T-helper 2 cell treated with Interferon-gamma antibody and Interleukin-4, amounts not matched to agents 5 μg/mL and 100 μg/mL, for 36 hours (primary cell): ENCODE results near the gene RTN3.

Source experiments
- DNase-seq: peaks from one replicate; pipeline ENCODE4 v3.0.0; 2021; ENCODE audit warnings: low spot score
- H3K27ac Mint-ChIP-seq: one replicate; pipeline ENCODE4 v1.8.0; 2021; ENCODE audit warnings: mild to moderate bottlenecking, mixed read lengths
- H3K27me3 Mint-ChIP-seq: one replicate; pipeline ENCODE4 v1.8.0; 2021; ENCODE audit warnings: low read depth, mixed read lengths
- H3K36me3 Mint-ChIP-seq: one replicate; pipeline ENCODE4 v1.8.0; 2021; ENCODE audit warnings: low read depth, mixed read lengths
- H3K4me1 Mint-ChIP-seq: one replicate; pipeline ENCODE4 v1.8.0; 2021; ENCODE audit warnings: low read depth, mixed read lengths
- H3K4me3 Mint-ChIP-seq: one replicate; pipeline ENCODE4 v1.8.0; 2022; ENCODE audit warnings: mild to moderate bottlenecking, moderate library complexity, mixed read lengths
- H3K9me3 Mint-ChIP-seq: one replicate; pipeline ENCODE4 v1.8.0; 2021; ENCODE audit warnings: mixed read lengths

RTN3 gene

DNA sequence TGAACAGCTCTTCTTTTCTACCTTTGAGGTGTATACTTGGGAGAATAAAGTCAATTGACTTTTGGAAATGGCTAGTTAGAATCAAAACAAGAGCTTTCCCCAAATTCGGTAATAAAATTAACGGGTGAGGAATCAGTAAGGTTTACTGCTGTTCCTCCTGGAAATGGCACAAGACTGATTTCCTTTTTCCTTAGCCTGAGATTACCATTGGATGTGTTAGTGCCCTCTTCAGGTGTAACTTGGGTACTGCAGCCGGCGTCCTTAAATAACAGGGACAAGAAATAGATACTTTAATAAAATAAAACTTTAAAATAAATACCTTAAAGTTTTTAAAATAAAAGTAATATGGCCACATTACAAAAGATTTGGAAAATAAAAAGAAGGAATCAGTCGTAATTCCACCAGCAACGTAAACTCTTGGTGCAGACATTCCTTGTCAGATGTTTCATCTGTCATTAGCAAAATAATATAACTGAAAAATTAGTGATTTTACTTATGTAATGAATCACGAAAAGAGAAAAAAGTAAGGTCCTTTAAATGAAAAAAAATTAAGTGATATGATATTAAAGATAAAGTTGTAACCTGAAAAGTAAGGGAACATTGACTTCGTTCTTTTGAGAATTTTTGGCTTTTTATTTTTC lies 57.5 kb downstream of the RTN3 start:
- no peak overlapping the region for H3K4me3 Mint-ChIP-seq
- H3K4me1 Mint-ChIP-seq = peaks cover 2% of the 10 kb centered on the region
- no peaks in the 10 kb centered on the region for H3K9me3 Mint-ChIP-seq
- H3K27me3 Mint-ChIP-seq = no peaks in the 10 kb centered on the region
- DNase-seq = peak; percentile 12
- H3K27ac Mint-ChIP-seq = no peak overlapping the region
- H3K36me3 Mint-ChIP-seq = peaks cover 2% of the 10 kb centered on the region

- Mint-ChIP-seq H3K36me3 (no peaks in the 10 kb centered on the region), H3K4me1 (peaks cover 2% of the 10 kb centered on the region), H3K9me3 (no peaks in the 10 kb centered on the region), H3K27me3 (no peaks in the 10 kb centered on the region), H3K4me3 (no peak overlapping the region), H3K27ac (no peak overlapping the region)
- no peak for DNase-seq
Measured at GRCh38 chr11:63745304-63746170, 64.2 kb downstream of the RTN3 start.

GRCh38 chr11:63747011-63747410 lies 65.7 kb downstream of the RTN3 start:
- Mint-ChIP-seq H3K9me3 (no peaks in the 10 kb centered on the region), H3K27me3 (no peaks in the 10 kb centered on the region), H3K36me3 (peaks cover 8% of the 10 kb centered on the region), H3K4me3 (no peak overlapping the region), H3K4me1 (peaks cover 2% of the 10 kb centered on the region), H3K27ac (no peak overlapping the region)
- DNase-seq = no peak

DNA sequence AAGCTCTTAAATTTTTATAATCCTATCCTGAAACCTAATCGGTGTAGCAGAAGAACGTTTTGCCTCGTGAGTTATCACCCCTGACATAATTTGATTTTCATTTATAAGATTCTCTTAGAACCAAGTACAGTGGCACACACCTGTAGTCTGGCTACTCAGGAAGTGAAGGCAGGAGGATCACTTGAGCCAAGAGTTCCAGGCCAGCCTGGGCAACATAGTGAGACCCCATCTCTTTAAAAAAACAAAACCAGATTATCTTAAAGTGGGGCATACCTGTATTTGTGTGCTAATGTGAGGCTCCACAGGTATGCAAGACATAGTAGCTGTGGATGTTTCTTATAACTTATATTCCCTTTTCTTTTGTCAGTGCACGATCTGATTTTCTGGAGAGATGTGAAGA lies 68.3 kb downstream of the RTN3 start:
- Mint-ChIP-seq H3K36me3 (peaks cover 15% of the 10 kb centered on the region), H3K4me1 (peaks cover 2% of the 10 kb centered on the region), H3K27ac (no peak overlapping the region), H3K27me3 (no peaks in the 10 kb centered on the region), H3K9me3 (no peaks in the 10 kb centered on the region), H3K4me3 (no peak overlapping the region)
- no peak for DNase-seq

- Mint-ChIP-seq H3K9me3 (no peaks in the 10 kb centered on the region), H3K36me3 (peaks cover 14% of the 10 kb centered on the region), H3K4me3 (no peak overlapping the region), H3K27ac (no peak overlapping the region), H3K27me3 (no peaks in the 10 kb centered on the region), H3K4me1 (no peaks in the 10 kb centered on the region)
- DNase-seq = no peak
Measured at GRCh38 chr11:63756919-63757761, 75.8 kb downstream of the RTN3 start.

- Mint-ChIP-seq H3K27me3 (no peaks in the 10 kb centered on the region), H3K36me3 (peaks cover 5% of the 10 kb centered on the region), H3K9me3 (no peaks in the 10 kb centered on the region), H3K4me1 (no peaks in the 10 kb centered on the region), H3K4me3 (no peak overlapping the region), H3K27ac (no peak overlapping the region)
- DNase-seq = no peak
Measured at GRCh38 chr11:63760487-63761079, 79.3 kb downstream of the RTN3 start.

DNA sequence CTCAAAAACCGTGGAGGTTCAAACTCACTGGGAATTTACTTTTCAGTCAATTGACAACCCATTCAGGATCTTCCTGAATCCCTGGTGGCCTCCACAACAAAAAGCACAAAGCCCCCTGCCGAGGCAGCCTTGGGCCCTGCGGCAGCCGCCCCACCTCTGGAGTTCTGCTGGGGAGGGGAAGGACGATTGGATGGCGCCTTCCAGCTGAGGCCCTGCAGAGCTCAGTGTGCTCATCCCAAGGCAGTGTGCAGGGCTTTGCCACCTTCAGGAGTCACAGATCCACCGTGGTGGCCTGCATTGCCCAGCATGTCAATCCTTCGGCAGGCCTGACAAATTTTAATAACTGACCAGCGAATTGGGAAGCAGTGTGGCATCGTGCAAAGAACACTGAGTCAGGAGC lies 79.9 kb downstream of the RTN3 start:
- Mint-ChIP-seq H3K9me3 (no peaks in the 10 kb centered on the region), H3K36me3 (peaks cover 5% of the 10 kb centered on the region), H3K27me3 (no peaks in the 10 kb centered on the region)

DNA sequence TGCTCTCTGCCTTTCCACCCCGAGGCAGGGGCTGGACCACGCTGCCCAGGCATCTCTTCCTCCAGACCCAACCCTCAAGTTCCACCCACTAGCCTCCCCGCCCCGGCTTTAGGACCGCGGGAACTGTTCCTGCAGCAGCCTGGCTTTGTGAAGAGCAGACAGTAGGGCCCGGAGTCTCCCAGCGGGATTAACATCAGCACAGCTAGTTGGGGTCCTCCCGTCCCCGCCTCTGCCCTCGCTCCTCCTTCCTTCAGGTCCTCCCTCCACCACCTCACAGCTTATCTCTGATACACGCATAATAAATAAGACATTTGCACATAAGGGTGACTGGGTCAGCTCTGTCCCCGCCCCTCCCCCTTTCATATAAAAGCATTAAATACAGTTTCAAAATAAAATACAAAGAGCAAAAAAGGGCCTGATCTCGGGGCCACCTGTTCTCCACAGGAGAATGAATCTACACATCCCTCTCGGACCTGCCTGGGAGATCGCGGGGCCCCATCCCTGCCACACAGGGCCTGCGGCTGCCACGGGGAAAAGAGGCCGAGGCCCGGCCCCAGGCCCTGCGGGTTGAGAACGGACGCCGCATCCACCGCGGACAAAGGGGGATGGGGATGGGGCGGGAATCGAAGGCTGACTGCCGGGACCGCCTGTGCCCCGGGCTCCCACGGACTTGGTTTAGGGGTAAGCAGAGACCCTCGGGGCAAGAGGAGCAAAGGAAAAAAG lies 80.8 kb downstream of the RTN3 start:
- Mint-ChIP-seq H3K27me3 (no peaks in the 10 kb centered on the region), H3K4me1 (peaks cover under 1% of the 10 kb centered on the region), H3K4me3 (no peak overlapping the region), H3K9me3 (no peaks in the 10 kb centered on the region), H3K27ac (no peak overlapping the region), H3K36me3 (peaks cover 3% of the 10 kb centered on the region)
- DNase-seq = no peak

More for the DNA sequence above, 79.9 kb downstream of the RTN3 start:
- DNase-seq = no peak
- H3K4me1 Mint-ChIP-seq = no peaks in the 10 kb centered on the region
- H3K27ac Mint-ChIP-seq = no peak overlapping the region
- H3K4me3 Mint-ChIP-seq = no peak overlapping the region

- no peak overlapping the region for H3K4me3 Mint-ChIP-seq
- no peak overlapping the region for H3K27ac Mint-ChIP-seq
- H3K27me3 Mint-ChIP-seq = peaks cover 6% of the 10 kb centered on the region
- no peaks in the 10 kb centered on the region for H3K9me3 Mint-ChIP-seq
- H3K4me1 Mint-ChIP-seq = peaks cover 7% of the 10 kb centered on the region
- no peak for DNase-seq
- peaks cover 2% of the 10 kb centered on the region for H3K36me3 Mint-ChIP-seq
Measured at GRCh38 chr11:63762654-63763495, 81.6 kb downstream of the RTN3 start.

DNA sequence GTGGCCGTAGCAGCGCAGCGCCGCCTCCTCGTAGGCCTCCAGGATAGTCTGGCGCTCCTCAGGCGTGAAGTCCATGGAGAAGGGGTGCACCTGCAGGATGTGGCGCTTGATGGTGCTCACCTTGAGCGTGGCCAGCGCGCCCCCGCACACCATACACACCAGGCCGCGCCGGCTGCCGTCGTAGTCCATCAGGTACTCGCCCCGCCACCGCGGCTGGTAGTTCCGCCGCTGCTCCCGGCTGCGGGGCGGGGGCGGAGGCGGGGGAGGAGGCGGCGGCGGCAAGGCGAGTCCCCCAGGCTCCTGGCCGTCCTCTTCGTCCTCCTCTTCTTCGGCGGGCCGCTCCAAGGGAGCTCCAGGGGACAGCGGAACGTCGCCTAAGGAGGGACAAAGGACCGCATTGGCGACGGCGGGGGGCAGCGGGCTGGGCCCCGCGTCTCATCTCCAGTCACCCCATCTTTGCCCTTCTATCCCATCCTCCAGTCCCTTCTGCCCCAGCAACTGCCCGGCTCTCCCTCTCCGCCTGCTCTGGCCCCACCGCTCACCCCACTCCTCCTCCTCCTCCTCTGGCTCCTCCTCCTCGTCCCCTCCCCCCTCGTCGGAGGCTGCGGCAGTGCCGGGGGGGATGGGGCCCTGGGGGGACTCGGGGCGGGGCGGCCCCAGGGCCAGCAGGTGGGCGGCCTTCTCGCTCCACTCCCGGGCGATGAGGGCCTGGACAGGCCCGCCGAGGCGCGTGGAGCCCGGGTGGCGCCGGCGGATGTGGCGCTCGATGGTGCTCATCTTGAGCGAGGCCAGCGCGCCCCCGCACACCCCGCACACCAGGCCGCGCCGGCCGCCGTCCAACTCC lies 82.4 kb downstream of the RTN3 start:
- H3K4me1 Mint-ChIP-seq = peaks cover 7% of the 10 kb centered on the region
- H3K36me3 Mint-ChIP-seq = peaks cover 2% of the 10 kb centered on the region
- H3K27ac Mint-ChIP-seq = no peak overlapping the region
- H3K27me3 Mint-ChIP-seq = peaks cover 6% of the 10 kb centered on the region
- H3K4me3 Mint-ChIP-seq = no peak overlapping the region
- no peaks in the 10 kb centered on the region for H3K9me3 Mint-ChIP-seq
- DNase-seq = no peak

DNA sequence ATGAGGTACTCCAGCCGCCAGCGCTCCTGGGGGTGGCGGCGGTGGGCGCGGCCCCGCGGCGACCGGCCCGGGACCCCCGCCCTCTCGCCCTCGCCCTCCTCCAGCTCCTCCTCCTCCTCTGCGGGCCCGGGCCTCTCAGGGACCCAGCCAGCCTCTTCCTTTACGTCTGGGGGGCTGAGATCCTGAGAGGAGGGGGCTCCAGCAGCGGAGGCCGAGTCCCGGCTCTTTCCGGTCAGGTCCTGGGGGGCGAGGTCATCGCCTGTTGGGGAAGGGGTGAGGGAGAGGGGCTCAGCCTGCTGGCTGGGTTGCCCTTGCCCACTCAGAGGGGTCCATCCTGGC lies 83.0 kb downstream of the RTN3 start:
- peaks cover 2% of the 10 kb centered on the region for H3K36me3 Mint-ChIP-seq
- H3K9me3 Mint-ChIP-seq = no peaks in the 10 kb centered on the region
- DNase-seq = no peak

More for the DNA sequence above, 83.0 kb downstream of the RTN3 start:
- Mint-ChIP-seq H3K27me3 (peaks cover 6% of the 10 kb centered on the region), H3K4me1 (peaks cover 7% of the 10 kb centered on the region), H3K4me3 (no peak overlapping the region), H3K27ac (no peak overlapping the region)
